Measurements from ENCODE around the gene ENGASE. TPM values are rescaled to one million over a fixed set of nuclear protein-coding genes. Genes with fewer than 3 reads are reported as not detected.

Gene ENGASE
- total RNA-seq, 1 donor from 2014 or later: 16.8 TPM

DNA sequence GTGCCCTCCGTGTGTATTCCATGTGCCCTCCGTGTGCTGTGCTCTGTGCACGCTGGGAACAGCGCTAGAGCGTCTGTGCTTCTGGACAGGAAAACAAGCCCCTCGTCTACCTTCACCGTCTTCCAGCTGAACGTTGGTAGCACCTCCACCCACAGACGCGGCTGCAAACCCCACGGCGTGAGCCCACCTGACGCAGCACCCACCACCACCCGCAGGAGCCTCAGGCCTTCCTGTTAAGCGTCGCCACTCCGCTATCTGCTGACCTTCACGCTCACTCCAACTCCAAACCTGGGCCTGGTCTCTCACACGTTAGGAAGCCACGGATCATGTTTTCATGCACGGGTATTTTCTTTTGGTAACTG, 56.6 kb downstream of the ENGASE start:
- no peaks in the 10 kb centered on the region for H3K36me3 Mint-ChIP-seq (ENCODE audit: low read depth)
- H3K27ac Mint-ChIP-seq (ENCODE audit: unreplicated experiment): no peak overlapping the region
- H3K27me3 Mint-ChIP-seq (ENCODE audit: low read depth): peaks cover 41% of the 10 kb centered on the region
- no peaks in the 10 kb centered on the region for H3K4me1 Mint-ChIP-seq (ENCODE audit: low read depth)
- no peaks in the 10 kb centered on the region for H3K9me3 Mint-ChIP-seq (ENCODE audit: low read depth)
- DNase-seq (ENCODE audit: low spot score): no peak
- TF ChIP-seq CTCF (IDR thresholded peaks at IDR 0.05): no peak
- no peak overlapping the region for H3K4me3 Mint-ChIP-seq (ENCODE audit: unreplicated experiment)

DNA sequence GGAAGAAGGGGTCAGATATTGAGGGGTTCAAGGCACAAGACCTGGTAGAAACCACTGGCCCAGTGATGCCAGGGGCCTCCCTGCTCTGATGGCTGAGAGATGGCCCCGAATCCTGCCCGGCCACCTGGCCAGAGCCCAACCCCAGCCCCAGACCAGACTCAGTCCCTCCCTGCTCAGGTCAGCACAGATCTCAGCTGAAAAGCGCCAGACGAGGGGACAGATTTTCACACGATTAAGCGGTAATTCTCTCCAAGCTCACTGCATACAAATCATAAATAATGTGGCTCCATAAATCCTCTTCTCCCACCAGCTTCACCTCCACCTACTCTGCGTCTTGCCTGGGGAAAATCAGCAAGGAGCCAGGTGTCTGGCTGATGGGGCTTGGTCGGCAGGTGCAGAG, 57.1 kb downstream of the ENGASE start:
- H3K27ac Mint-ChIP-seq (ENCODE audit: unreplicated experiment): no peak overlapping the region
- TF ChIP-seq CTCF (IDR thresholded peaks at IDR 0.05): no peak
- H3K4me1 Mint-ChIP-seq (ENCODE audit: low read depth): no peaks in the 10 kb centered on the region
- H3K9me3 Mint-ChIP-seq (ENCODE audit: low read depth): no peaks in the 10 kb centered on the region
- no peak for DNase-seq (ENCODE audit: low spot score)
- H3K36me3 Mint-ChIP-seq (ENCODE audit: low read depth): no peaks in the 10 kb centered on the region
- peaks cover 40% of the 10 kb centered on the region for H3K27me3 Mint-ChIP-seq (ENCODE audit: low read depth)
- H3K4me3 Mint-ChIP-seq (ENCODE audit: unreplicated experiment): no peak overlapping the region

- TF ChIP-seq CTCF (IDR thresholded peaks at IDR 0.05): no peak
- DNase-seq (ENCODE audit: low spot score): no peak
- Mint-ChIP-seq H3K36me3 (ENCODE audit: low read depth) (no peaks in the 10 kb centered on the region), H3K9me3 (ENCODE audit: low read depth) (no peaks in the 10 kb centered on the region), H3K4me3 (ENCODE audit: unreplicated experiment) (no peak overlapping the region), H3K27ac (ENCODE audit: unreplicated experiment) (no peak overlapping the region), H3K27me3 (ENCODE audit: low read depth) (peaks cover 40% of the 10 kb centered on the region), H3K4me1 (ENCODE audit: low read depth) (no peaks in the 10 kb centered on the region)
These were observed 57.8 kb downstream of the ENGASE start for GRCh38 chr17:79132271-79133064.

GRCh38 chr17:79133214-79133613, 58.6 kb downstream of the ENGASE start:
- Mint-ChIP-seq H3K9me3 (ENCODE audit: low read depth) (no peaks in the 10 kb centered on the region), H3K27ac (ENCODE audit: unreplicated experiment) (no peak overlapping the region), H3K27me3 (ENCODE audit: low read depth) (peaks cover 43% of the 10 kb centered on the region), H3K4me3 (ENCODE audit: unreplicated experiment) (no peak overlapping the region), H3K4me1 (ENCODE audit: low read depth) (no peaks in the 10 kb centered on the region), H3K36me3 (ENCODE audit: low read depth) (no peaks in the 10 kb centered on the region)
- DNase-seq (ENCODE audit: low spot score): no peak
- no peak for TF ChIP-seq CTCF (IDR thresholded peaks at IDR 0.05)

DNA sequence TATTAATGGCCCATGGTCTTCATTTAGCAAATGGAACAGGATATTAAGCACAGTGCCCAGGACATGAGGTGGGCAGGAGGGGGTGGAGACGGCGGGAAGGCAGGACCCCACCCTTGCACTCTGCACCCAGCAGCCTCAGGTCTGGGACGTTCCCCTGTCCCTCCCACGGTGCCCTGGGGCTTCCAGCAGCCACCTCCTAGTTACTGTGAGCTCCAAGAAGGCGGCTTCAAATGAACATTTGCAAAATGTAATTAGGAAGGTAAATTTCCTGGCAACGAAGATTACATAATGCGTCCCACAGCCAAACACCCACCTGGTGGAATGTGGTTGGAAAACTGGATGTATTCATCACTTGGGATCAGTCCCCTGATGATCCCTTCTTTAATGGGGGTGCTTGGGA, 59.4 kb downstream of the ENGASE start:
- no peaks in the 10 kb centered on the region for H3K4me1 Mint-ChIP-seq (ENCODE audit: low read depth)
- TF ChIP-seq CTCF (IDR thresholded peaks at IDR 0.05): no peak
- H3K36me3 Mint-ChIP-seq (ENCODE audit: low read depth): no peaks in the 10 kb centered on the region

More for the DNA sequence above, 59.4 kb downstream of the ENGASE start:
- no peak overlapping the region for H3K4me3 Mint-ChIP-seq (ENCODE audit: unreplicated experiment)
- DNase-seq (ENCODE audit: low spot score): no peak
- no peaks in the 10 kb centered on the region for H3K9me3 Mint-ChIP-seq (ENCODE audit: low read depth)
- H3K27ac Mint-ChIP-seq (ENCODE audit: unreplicated experiment): no peak overlapping the region
- H3K27me3 Mint-ChIP-seq (ENCODE audit: low read depth): peaks cover 44% of the 10 kb centered on the region
